HEK293T (cell line): ENCODE measurements around the gene TXNL1.

ENCODE experiments used
- BHLHE40 ChIP-seq: fragments of 450-650 bp; IDR thresholded peaks from 2 replicates; pipeline ENCODE4 v1.6.1; 2016; ENCODE audit warnings: mild to moderate bottlenecking, moderate library complexity, borderline replicate concordance
- CTBP1 ChIP-seq: fragments of 450-650 bp; IDR thresholded peaks from 2 replicates; pipeline ENCODE4 v1.6.1; 2016; ENCODE audit warnings: borderline replicate concordance
- ELF4 ChIP-seq: fragments of 450-650 bp; IDR thresholded peaks from 2 replicates; pipeline ENCODE4 v1.6.1; 2017; ENCODE audit warnings: antibody characterized with exemption
- FOXA1 ChIP-seq: fragments of 450-650 bp; IDR thresholded peaks from 2 replicates; pipeline ENCODE4 v1.6.1; 2016; ENCODE audit warnings: mild to moderate bottlenecking
- FOXK2 ChIP-seq: fragments of 450-650 bp; IDR thresholded peaks from 2 replicates; pipeline ENCODE4 v1.6.1; 2016; ENCODE audit warnings: mild to moderate bottlenecking
- FOXM1 ChIP-seq: fragments of 450-650 bp; IDR thresholded peaks from 2 replicates; pipeline ENCODE4 v1.6.1; 2017; ENCODE audit warnings: mild to moderate bottlenecking, borderline replicate concordance
- HDGF ChIP-seq: fragments of 450-650 bp; IDR thresholded peaks from 2 replicates; pipeline ENCODE4 v1.6.1; 2017; ENCODE audit warnings: antibody characterized with exemption, borderline replicate concordance
- LEF1 ChIP-seq: fragments of 450-650 bp; IDR thresholded peaks from 2 replicates; pipeline ENCODE4 v1.6.1; 2017; ENCODE audit warnings: mild to moderate bottlenecking, borderline replicate concordance
- NFRKB ChIP-seq: fragments of 450-650 bp; IDR thresholded peaks from 2 replicates; pipeline ENCODE4 v1.6.1; 2016; ENCODE audit warnings: mild to moderate bottlenecking, moderate library complexity
- SP1 ChIP-seq: fragments of 450-650 bp; IDR thresholded peaks from 2 replicates; pipeline ENCODE4 v1.6.1; 2017
- SUZ12 ChIP-seq: fragments of 450-650 bp; IDR thresholded peaks from 2 replicates; pipeline ENCODE4 v1.6.1; 2016; ENCODE audit warnings: mild to moderate bottlenecking
- TARDBP ChIP-seq: fragments of 450-650 bp; IDR thresholded peaks from 2 replicates; pipeline ENCODE4 v1.6.1; 2016
- ZNF384 ChIP-seq: fragments of 450-650 bp; IDR thresholded peaks from 2 replicates; pipeline ENCODE4 v1.6.1; 2016

DNA sequence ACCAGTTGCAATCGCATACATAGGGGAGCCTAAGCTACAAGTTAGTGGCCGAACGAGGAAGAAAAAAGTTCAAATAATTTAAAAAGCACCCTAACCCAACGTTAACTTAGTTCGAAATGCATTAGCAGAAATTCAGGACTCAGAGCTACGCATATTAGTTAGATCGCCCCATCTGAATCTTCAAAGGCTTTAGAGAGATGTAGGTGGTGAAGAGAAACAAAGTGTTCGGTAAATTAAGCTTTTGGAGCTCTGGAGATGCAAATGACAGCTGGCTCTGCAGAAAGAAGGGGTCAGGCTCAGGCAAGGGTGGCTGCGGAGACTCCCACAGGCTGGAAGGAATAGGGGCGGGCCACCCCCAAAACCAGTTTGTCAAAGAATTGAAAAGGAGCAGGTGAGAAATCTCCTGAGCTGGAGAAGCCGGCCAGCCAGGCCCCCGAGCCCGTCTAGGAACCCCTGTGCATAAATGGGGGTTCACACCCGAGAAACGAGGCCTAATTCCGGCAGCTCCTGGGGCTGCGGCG lies 621 bp downstream of the TXNL1 start:
- TF ChIP-seq SUZ12 (no peak), SP1 (no peak), LEF1 (no peak), FOXM1 (no peak), TARDBP (no peak), BHLHE40 (no peak), FOXA1 (no peak), ZNF384 (no peak), NFRKB (no peak), FOXK2 (no peak), ELF4 (no peak), HDGF (no peak), CTBP1 (no peak)
